SKM-1 (cell line): ENCODE results near the gene ASXL3.

ENCODE experiments used
- DNase-seq: peaks from one replicate; lab custom pipeline; 2025; ENCODE audit not compliant: unreplicated experiment; lab: John Stamatoyannopoulos, UW

ASXL3 gene

DNA sequence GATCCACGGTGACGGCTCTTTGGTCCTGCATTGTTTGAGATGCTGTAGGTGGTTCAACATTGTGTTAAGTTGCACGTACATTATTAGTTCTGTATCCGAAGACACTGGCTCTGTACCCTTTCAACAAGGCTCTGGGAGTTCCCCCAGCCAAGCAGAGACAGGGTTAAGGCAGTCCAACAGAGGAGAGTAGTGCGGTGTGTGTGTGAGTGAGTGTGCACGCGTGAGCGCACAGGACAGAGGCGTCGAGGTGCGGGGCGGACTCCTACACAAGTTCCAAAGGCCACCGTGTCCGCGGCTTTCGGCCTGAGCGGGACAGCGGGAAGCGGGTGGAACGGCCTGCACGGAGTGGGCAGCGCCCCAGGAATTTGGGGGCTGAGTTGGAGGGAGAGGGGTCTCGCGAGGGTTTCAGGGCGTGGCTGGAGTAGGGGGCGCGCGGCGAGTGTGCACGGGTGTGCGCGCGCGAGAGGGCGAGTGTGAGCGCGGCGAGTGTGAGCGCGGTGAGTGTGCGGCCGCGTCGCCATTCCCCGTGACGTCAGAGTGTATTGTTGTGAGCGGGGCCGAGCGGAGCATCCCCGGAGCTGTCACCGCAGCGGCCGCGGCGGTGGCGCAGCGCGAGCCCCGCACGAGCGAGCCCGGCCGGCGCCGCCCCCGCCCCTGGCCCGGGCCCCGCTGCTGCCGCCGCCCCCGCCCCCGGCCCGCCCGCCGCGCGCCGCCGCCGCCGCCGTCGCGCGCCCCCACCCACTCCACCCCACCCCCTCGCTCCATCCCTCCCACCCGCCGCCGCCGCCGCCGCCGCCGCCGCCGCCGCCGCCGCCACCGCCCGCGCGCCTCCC, at the start of gene ASXL3:
TSS of gene ASXL3 (plus strand) at position 535 of the 833 bp plus-strand sequence. CDS start 413 bp downstream, outside the sequence.
- DNase-seq: no peak

DNA sequence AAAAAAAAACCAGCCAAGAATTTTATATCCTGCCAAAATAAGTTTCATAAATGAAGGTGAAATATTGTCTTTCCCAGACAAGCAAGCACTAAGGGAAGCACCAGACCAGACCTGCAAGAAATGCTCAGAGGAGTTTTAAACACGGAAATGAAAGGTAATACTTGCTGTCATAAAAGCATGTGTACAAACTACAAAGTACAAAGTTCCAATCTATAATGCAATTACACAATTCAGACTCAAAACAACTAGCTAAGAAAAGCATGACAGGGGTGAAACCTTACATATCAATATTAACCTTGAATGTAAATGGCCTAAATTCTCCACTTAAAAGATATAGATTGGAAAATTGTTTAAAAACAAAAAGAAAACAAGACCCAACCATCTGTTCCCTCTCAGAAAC, 45.0 kb upstream of the ASXL3 start:
- no peak for DNase-seq

DNA sequence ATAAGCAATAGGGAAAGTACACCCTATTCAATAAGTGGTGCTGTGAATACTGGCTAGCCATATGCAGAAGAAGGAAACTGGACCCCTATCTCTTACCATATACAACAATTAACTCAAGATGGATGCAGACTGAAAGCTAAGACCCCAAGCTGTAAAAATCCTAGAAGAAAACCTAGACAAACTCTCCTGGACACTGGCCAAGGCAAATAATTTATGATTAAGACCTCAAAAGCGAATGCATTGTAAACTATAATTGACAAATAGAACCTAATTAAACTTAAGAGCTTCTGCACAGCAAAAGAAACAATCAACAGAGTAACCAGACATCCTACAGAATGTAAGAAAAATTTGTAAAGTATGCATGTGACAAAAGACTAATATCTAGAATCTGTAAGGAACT, 41.1 kb upstream of the ASXL3 start:
- no peak for DNase-seq

DNA sequence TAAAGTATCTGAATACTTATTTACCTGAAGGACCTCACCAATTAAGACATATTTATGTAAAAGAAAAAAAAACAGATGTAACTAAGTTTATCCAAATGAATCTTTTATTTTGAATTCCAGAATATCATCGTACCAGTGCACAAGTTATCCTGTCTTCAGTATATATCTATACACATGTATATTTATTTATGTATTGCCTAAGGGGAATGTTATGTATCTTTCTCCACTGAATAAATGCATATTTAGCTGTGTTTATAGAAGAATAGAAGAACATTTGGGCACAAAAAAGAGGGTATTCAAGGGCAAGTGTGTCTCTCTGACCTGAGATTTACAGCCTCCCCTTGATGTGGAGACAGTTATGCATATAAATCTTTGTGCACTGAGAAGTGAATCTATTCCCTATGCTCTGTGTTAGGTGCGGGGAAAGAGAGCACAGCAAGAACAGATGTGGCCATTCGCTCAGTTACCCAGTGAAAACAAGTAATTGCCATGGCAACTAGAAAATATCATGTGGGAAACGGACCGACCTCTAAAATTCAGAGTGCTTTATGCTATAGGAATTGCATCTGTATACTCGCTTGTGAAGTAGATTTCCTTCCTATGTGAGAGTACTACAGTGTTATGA, 39.5 kb upstream of the ASXL3 start:
- DNase-seq: no peak

DNA sequence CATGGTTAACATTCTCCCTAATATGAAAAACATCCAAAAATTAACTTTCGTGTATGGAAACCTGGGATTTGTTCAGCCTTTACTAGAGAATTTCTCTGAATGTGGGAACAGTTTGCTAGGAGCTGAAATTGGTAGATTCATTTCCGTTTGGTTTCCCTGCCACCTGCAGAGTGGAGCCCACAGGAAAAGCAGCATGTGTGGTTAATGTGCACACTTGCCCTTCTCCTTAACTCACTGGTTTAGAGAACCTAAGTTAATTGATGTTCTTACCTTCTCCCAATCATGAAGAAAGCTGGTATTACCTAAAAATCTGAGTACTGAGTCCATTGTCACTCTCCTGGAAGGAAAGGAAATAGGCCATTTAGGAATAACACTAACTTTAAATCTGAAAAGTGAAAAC, 37.6 kb upstream of the ASXL3 start:
- DNase-seq: no peak

DNA sequence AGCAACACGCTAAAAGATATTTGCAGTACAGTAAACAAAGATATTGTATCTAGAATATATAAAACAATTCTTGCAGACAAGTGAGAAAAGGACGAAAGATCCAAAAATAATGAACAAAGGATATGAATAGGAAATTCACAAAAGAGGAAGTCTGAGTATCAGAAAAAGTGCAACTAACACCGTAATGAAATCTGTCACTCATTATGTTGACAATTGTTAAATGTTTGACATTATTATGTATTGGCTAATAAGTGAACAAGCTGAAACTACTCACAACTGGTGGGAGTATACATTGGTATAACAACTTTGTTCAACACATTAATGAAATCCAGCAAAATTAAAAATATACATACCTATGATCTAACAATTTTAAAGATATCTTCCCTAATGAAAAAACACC, 36.7 kb upstream of the ASXL3 start:
- no peak for DNase-seq

DNA sequence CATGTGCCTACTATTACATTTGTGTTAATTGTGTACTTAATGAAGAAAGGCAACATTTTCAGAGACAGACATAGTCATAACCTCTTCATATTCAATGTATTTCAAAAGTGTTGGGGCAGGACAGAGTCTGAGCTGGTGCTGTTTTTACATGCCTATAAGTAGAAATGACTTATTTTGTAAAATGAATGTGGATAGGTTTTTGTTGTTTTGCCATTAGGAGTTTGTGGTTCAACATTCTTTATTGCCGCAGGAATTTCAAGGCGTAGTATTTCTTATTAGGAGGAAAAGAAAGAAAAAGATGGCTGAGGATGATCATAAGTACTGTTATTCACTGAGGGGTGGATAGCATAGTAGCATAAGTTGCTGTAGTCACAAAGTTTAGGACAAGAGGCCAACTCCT, 21.2 kb upstream of the ASXL3 start:
- DNase-seq: no peak

DNA sequence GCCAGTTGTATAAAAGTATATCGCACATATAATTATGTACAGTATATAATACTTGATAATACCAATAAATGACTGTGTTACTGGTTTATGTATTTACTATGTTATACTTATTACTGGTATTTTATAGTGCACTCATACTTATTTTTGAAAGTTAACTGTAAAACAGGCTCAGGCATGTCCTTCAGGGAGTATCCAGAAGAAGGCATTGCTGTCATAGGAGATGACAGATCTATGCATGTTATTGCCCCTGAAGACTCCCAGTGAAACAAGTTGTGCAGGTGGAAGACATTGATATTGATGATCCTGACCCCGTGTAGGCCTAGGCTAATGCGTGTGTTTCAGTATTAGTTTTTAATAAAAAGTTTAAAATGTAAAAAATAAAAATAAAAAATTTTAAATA, 20.3 kb upstream of the ASXL3 start:
- no peak for DNase-seq

DNA sequence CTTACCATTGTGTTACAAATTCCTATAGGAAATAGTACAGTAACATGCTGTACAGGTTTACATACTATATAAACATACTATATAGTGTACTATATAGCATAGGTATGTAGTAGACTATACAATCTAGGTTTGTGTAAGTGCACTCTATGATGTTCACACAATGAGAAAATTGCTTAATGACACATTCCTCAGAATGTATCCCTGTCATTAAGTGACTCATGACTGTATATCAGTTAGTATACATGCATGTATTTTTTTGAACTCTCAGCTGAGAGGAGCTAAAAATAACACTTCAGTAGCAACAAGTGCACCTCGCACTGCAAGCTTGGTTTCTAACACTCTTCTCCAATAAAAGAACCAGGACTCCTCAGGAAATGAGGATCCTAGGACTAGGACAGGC, 19.5 kb upstream of the ASXL3 start:
- DNase-seq: no peak

DNA sequence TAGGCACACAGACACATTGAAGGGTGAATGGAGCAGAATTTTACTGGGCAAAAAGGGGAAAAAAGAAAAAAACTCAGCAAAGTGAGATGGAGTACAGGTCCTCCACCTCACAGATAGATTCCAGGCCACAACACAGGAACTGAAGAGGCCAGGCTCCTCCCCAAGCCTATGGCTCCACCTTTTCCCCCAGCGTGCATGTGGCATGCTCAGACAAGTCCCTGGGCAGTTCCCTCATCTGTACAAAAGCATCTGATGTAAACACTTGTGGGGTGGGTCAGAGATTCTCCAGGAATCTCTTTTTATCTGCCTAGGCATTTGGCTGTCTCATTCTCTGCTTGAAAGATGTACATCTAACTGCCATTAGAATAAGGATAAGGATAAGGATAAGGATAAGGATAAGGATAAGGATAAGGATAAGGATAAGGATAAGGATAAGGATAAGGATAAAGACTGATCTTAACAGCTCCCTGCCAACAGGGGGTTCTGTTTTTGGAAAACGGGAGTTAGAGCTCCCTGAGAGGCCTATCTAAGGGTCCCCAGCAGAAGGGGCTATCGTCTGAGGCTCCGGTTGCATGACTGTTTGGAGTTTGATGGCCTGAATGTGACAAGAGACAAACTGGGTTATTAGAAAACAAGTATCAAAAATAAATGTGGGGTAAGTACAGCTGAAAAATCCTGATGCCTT, 17.2 kb upstream of the ASXL3 start:
- DNase-seq: peak; percentile 33

DNA sequence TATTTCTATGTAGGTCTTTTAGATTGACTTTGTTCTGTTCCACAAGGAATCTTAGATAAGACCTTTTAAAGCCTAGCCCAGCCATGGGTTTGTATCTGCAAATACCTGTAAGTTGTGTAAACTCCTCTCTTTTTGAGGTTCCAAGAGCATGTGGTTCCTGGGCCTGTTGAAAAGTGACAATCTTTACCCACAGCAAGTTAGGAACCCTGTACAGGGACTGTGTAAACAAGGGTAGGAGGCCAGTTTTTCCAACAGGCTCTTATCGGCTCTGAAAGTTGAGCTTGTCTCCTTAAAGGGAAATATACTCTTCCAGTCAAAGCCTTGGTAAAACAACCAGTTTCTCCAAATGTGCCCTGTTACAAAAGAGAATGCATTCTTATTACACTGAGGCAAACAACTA, 15.3 kb upstream of the ASXL3 start:
- no peak for DNase-seq

DNA sequence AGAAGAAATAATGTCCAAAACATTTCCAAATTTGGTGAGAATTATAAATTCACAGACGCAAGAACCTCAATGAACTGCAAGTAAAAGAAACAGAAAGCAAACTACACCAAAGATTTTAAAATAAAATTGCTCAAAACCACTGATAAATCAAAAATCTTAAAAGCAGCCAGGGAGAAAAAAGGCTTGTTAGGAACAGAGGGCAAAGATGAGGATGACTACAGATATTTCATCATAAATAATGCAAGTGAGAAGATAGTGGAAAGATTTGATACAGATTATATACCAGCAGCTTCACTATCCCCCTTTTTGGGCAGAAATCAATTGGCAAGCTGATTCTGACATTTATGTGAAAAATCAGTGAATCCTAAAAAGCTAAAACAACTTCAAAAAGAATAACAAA, 10.3 kb upstream of the ASXL3 start:
- DNase-seq: no peak

DNA sequence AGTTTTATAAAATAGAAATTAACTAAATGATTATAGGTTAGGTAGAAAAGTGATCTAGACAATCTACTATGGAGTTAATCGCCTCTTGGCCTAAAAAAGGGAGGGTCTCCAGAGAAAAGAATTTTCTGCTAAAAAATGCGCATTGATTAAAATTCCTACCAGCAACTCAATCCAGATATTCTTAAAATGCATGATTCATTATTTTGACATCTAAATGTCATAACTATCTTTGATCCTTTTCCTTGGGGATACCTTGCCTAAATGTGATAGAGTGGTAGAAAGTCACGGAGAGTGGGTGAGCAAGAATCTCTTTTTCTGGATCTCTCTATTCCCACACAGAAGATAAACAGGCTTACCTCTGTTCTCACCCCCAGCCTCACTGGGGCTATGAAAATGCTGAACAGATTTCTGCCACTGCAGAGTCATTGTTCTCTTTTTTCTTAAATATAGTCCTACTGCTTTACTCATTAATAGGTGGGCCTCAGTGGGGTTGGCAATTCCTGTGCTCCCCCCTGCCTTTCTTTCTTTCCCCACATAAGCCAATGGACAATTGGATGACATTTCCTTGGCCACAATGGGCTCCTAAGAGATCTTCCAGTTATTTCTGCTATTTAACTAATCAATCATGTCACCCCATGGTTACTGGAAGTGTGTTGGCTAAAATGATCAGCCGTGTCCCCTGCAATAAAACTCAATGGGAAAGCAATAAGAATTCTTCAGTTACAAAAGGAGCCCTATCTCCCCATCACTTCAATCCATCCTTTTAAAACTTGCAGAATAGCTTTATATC, 5.8 kb upstream of the ASXL3 start:
- DNase-seq: no peak

DNA sequence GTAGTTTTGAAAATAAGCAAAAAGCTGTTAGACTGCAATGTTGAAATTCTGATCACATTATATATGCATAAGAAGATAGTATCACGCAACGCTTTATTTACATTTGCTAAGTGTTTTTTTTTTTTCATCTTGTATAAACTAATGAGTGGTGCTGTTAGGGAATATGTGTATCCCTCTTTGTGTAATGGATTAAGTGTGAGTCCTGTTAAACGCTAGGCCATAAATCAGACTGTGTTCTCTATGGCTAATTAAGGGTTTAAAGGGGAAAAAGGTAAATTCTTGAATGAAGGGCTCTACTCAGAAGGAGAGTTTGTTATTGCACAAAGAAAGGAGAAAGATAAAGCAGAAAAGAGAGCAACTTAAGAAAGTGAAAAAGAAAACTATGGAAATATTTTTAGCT, 4.8 kb upstream of the ASXL3 start:
- no peak for DNase-seq

DNA sequence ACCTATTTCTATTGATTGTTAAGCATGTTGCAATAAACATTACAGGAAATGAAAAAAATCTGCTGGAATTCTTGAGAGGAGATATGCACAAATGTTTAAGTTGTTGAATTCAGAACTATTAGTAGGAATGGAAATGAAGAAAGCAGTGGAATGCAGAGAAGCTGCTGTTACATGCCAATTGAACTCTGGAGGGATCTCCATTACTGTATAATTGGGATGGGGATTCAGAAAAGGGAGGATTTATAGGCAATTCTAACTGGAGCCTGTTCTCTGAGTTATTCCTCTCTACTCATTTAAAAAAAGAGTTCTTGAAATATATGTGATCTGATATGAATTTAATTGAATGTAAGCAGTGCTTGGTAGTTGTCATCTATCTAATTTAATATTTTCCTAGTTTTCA, 2.6 kb upstream of the ASXL3 start:
- DNase-seq: no peak

DNA sequence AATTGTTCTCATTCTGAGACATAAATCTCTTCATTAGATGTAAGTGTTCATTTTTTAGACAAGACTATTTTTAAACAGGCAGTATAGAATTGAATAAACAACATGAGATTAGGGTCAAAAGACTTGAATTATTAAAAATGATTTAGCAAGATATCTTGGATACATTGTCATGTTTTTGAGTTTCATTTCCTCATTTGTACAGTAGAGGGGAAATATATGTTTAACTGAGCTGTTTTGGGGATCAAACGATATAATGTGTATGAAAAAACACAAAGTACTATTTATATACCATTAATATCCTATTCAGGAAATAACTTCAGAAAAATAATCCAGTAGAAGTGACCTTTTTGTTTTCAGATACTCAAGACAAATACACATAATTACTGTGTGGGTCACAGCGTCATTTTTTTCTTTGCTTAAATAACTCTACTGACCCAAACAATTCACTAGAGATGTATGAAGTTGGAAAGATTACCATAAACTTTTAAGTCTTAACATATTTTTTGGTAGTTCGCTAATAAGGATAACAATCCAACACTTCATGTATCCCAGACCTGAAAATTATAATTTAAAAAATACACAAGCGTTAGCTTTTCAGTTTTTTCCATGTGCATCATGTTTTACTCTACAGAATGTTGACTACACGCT, 896 bp upstream of the ASXL3 start:
- DNase-seq: no peak

DNA sequence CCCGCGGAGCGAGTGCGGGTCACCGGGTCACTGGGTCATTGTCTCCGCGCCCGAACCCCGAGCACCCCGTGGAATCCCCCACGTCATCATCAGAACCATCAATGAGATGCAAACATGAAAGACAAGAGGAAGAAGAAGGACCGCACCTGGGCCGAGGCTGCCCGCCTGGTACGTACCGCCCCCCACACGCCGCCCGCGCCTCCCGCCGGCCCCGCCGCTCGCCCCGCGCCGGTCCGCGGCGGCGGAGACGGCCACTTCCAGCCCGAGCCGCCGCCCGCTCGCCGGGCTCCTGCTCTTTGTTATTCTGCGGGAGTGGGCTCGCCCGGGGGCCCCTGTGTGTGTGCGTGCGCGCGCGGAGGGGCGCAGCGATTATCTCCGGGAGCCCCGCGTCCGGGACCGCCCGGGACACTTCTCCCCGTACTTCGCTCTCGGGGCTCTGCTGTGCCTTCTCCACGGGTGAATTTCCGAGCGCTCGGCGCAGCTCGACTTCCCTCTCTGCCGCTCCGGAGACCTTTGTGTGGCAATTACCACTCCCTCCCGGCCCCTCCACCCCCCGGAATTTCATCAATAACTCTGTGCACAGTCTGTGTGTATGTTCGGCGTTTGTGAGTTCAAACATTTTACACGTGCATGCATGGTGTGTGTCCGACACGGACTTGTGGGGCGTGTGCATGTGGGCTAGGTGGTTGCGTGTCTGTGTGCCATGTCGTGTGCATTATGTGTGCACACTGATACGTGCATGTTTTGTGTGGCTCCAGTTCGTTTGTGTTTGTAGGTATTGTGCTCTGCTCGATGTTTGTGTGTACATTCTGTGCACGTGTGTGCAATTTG, 714 bp downstream of the ASXL3 start:
- DNase-seq: peak; percentile 11

DNA sequence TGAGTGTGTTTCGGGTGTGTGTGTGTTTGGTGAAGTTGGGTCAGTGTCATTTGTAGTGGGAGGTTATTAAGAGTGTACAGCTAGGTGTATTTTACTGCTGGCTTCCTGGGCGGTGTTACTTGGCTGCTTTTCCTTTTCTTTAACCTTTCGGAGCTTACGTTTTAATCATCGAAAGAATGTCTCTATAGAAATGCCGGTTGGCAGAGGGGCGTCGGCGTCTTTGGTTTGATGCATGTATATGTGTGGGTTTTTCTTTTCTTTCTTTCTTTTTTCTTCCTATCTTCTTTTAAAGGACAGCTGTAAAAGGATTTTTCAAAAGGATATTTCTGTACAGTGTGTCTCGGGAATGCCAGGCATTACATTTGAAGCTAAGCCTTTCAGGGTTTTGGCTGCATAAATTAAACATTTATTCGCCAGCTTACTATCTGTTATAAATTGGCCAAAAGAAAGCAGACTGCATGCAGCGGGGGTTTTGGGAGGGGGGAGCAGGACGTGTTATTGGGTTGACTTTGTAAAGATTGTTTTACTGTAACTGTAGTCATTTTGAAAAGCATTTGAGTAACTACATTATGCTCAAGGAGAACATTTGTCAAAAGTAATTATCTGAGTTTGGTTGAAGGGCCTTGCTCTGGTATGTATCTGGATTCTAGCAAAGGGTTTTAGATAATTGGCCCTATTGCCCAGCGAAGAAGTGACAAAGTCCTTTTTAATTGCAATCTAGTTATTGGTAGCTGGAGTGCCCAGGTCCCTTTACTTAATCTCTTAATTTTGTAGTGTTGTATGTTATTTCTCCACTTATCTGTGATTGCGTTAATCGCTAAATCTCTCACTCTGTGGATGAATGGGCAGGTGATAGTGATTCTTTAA, 1.6 kb downstream of the ASXL3 start:
- no peak for DNase-seq

DNA sequence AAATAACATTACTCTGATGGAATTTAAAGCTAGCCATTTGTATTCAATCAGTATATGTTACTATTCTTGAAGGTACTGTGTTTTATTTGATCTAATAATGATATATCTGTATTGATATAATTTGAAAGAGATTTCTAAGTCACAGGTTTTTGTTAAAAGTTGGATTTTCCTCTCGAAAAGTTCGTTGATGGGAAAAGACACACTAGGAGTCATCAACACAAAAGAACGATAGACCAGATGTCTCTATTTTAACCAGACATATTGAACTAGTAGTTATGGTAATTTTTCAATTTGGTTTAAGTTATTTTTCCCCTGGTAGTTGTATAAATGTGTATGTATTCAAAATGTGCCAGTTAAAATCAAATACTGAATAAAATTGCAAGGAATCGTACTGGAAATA, 2.5 kb downstream of the ASXL3 start:
- DNase-seq: no peak
